K562 (cell line): ENCODE results near the gene YOD1. TPM values are rescaled to one million over a fixed set of nuclear protein-coding genes. Genes with fewer than 3 reads are reported as not detected.
A peak's percentile ranks its signal among the peaks of the same experiment; 100 is the strongest.

Experiments used
- HOMEZ ChIP-seq: fragments of 250-450 bp; sonication (Bioruptor Pico); IDR thresholded peaks from 2 replicates; pipeline ENCODE4 v1.4.0; 2020; ENCODE audit warnings: mild to moderate bottlenecking, moderate library complexity
- ID3 ChIP-seq, 2 experiments: fragments of 250-450 bp in 1 of 2; fragments of 450-650 bp in 1 of 2; sonication (Bioruptor Pico) in 1 of 2; IDR thresholded peaks; 2 replicates each; pipeline versions ENCODE4 v1.6.1 to v1.8.0; 2016 to 2021; ENCODE audit warnings: mild to moderate bottlenecking in 2 of 2, moderate library complexity in 2 of 2, missing compliant biosample characterization in 1 of 2, missing genetic modification characterization in 1 of 2
- MCM5 ChIP-seq: fragments of 450-650 bp; IDR thresholded peaks from 2 replicates; pipeline ENCODE4 v1.6.1; 2016; ENCODE audit warnings: low read depth
- MEF2A ChIP-seq: IDR thresholded peaks from 2 replicates; pipeline ENCODE4 v1.6.1; 2011; ENCODE audit warnings: low read depth, mild to moderate bottlenecking, low read length, moderate library complexity; ENCODE audit not compliant: control insufficient read depth
- MLLT1 ChIP-seq, 2 experiments: fragments of 450-650 bp; IDR thresholded peaks; 2 replicates each; pipeline ENCODE4 v1.6.1; 2016
- PKNOX1 ChIP-seq: fragments of 450-650 bp; IDR thresholded peaks from 2 replicates; pipeline ENCODE4 v1.6.1; 2016
- PML ChIP-seq: IDR thresholded peaks from 2 replicates; pipeline ENCODE4 v1.6.1; 2012; ENCODE audit warnings: low read length, inconsistent platforms
- PYGO2 ChIP-seq: fragments of 450-650 bp; IDR thresholded peaks from 2 replicates; pipeline ENCODE4 v1.6.1; 2016; ENCODE audit warnings: mild to moderate bottlenecking, missing genetic modification characterization, moderate library complexity, missing compliant biosample characterization
- RERE ChIP-seq: sonication (generic); formaldehyde crosslinking; IDR thresholded peaks from 2 replicates; pipeline ENCODE4 v1.8.0; 2023; ENCODE audit warnings: missing genetic modification reagents, mild to moderate bottlenecking, borderline replicate concordance
- SIN3B ChIP-seq: fragments of 450-650 bp; IDR thresholded peaks from 2 replicates; pipeline ENCODE4 v1.6.1; 2017; ENCODE audit warnings: low read depth, mild to moderate bottlenecking, moderate library complexity
- STAT5B ChIP-seq: fragments of 250-450 bp; sonication (Bioruptor Pico); IDR thresholded peaks from 2 replicates; pipeline ENCODE4 v1.8.0; 2021; ENCODE audit warnings: mild to moderate bottlenecking, inconsistent platforms
- SUPT5H ChIP-seq: fragments of 450-650 bp; IDR thresholded peaks from 2 replicates; pipeline ENCODE4 v1.6.1; 2016
- TCF7 ChIP-seq: sonication (generic); IDR thresholded peaks from 2 replicates; pipeline ENCODE4 v1.6.1; 2016; ENCODE audit warnings: antibody characterized with exemption, borderline replicate concordance
- TRIM28 ChIP-seq: fragments of 450-650 bp; IDR thresholded peaks from 2 replicates; pipeline ENCODE4 v1.6.1; 2017
- ZFP36 ChIP-seq: fragments of 150-350 bp; IDR thresholded peaks from 2 replicates; pipeline ENCODE4 v1.6.1; 2018; ENCODE audit warnings: low read length, low read depth; ENCODE audit not compliant: partially characterized antibody
- ZNF316 ChIP-seq: fragments of 450-650 bp; IDR thresholded peaks from 2 replicates; pipeline ENCODE4 v1.6.1; 2016
- ZZZ3 ChIP-seq: fragments of 450-650 bp; IDR thresholded peaks from 2 replicates; pipeline ENCODE4 v1.6.1; 2016; ENCODE audit warnings: antibody characterized with exemption, mild to moderate bottlenecking, moderate library complexity
- polyA plus RNA-seq, 8 experiments: library from polyadenylated mRNA; depleted of rRNA in 4 of 8; stranded (reverse) in 5 of 8; unstranded in 3 of 8; fragments of >200 nt; fragmentation: Nextera tagmentation in 2 of 8; fragmentation: Illumina TruSeq in 1 of 8; extraction: Ambion mirVana in 2 of 8; extraction: Trizol in 1 of 8; gene quantifications; 2 replicates each; pipeline versions ENCODE4 v1.2.1 to v1.2.3, GENCODE V29; 2011 to 2014; ENCODE audit warnings: inconsistent platforms in 1 of 8, missing spikeins in 1 of 8
- total RNA-seq, 7 experiments: library from RNA; depleted of rRNA in 6 of 7; stranded (reverse); fragments of >200 nt in 6 of 7; fragmentation: Illumina TruSeq in 2 of 7; extraction: Trizol in 2 of 7; gene quantifications; 2 replicates each; pipeline versions ENCODE4 v1.2.1 to v1.2.3, GENCODE V29; 2011 to 2021; ENCODE audit warnings: low replicate concordance in 1 of 7

YOD1 gene
- total and polyA plus RNA-seq, 9 of the 15 experiments (the other 6 are each of a cell fraction or from before 2014, with no cell fraction given), result 18.2 to 78.1 (median 46.9) TPM

GRCh38 chr1:207024202-207025145 is 26.5 kb downstream of the YOD1 start (continued):
- peak; percentile 83; the same call in 1 of the 2 replicates for TF ChIP-seq ID3 (CRISPR knock-in tag; IDR thresholded peaks at IDR 0.05)
- peak; percentile 99 for TF ChIP-seq ID3 (tag; IDR thresholded peaks at IDR 0.05)
- TF ChIP-seq TRIM28, result peak; percentile 57
- TF ChIP-seq HOMEZ (CRISPR knock-in tag), result peak; percentile 98
- no peak for TF ChIP-seq ZFP36
- TF ChIP-seq TCF7, result peak; percentile 81; the same call in 1 of the 2 replicates
- TF ChIP-seq SUPT5H, result peak; percentile 92
- no peak for TF ChIP-seq ZNF316
- peak; percentile 94 for TF ChIP-seq PYGO2 (tag)
- peak; percentile 99 for TF ChIP-seq PML
- peak; percentile 88 for TF ChIP-seq PKNOX1
- no peak for TF ChIP-seq SIN3B
- peak; percentile 71; the same call in 1 of the 2 replicates for TF ChIP-seq MEF2A
- TF ChIP-seq MLLT1 (IDR thresholded peaks at IDR 0.05), result peak; percentile 84 to 99
- no peak for TF ChIP-seq RERE (CRISPR knock-in tag)
- TF ChIP-seq ZZZ3, result no peak
- TF ChIP-seq STAT5B (CRISPR knock-in tag), result 0 out of 2 replicates have a peak, but pooled peaks have one; percentile 24
- TF ChIP-seq MCM5, result no peak
